ENCODE results near the gene C6orf89.
"Not testable (repeated sequence)": the region's sequence is repeated elsewhere in the genome, so short reads cannot be mapped to it uniquely, and the experiment has no call there.

C6orf89 gene

DNA sequence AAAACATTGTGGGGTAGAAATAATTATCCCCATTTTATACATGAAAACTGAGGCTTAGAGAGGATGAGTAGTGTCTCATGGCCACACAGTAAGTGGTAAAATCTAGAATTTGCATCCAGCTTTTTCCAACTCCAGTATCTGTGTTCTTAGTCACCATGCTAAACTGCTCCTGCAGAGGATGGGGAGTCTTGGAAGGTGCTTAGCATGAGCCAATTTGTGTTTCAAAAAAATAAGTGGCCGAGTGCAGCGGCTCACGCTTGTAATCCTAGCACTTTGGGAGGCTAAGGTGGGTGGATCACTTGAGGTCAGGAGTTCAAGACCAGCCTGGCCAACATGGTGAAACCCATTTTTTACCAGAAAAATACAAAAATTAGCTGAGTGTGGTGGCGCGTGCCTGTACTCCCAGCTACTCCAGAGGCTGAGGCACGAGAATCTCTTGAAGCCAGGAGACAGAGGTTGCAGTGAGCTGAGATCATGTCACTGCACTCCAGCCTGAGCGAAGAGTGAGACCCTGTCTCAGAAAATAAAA, 2.4 kb downstream of the C6orf89 start:
- no peak for DNase-seq (ENCODE audit: low spot score)

DNA sequence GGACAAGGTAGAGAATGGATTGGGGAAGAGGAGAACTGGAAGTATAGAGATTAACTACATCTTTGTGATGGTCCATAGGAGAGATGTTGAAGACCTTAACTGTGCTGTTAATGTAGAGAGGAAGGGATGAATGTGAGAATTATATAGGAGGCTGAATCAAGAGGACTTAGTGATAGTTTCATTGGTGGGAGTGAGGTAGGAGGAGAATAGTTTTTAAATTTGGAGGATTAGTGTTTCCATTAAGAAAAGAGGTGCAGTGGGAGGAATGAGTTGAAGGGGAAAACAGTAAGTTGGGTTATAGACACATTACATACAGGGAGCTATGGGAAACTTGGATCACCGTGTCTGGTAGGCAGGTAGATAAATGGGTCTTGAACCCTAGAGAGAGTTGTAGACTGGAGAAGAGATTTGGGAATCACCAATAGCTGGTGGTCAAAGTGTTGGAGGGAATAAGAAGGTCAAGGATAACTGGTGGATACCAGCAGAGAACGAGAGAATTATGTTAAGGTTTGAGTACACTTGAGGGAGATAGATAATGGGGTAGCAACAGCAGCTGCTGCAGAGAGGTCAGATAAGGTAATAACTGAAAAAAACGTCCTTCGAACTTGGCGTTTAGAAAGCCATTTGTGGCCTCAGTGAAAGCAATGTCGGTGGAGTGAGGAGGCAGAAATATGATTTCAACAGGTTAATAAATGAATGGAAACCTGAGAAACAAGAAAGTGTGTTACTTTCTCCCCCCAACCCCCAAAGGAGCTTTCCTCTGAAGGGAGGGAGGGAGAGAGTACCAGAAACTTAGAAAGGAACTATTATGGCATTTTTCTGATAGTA, 3.1 kb downstream of the C6orf89 start:
- no peak for DNase-seq (ENCODE audit: low spot score)

DNA sequence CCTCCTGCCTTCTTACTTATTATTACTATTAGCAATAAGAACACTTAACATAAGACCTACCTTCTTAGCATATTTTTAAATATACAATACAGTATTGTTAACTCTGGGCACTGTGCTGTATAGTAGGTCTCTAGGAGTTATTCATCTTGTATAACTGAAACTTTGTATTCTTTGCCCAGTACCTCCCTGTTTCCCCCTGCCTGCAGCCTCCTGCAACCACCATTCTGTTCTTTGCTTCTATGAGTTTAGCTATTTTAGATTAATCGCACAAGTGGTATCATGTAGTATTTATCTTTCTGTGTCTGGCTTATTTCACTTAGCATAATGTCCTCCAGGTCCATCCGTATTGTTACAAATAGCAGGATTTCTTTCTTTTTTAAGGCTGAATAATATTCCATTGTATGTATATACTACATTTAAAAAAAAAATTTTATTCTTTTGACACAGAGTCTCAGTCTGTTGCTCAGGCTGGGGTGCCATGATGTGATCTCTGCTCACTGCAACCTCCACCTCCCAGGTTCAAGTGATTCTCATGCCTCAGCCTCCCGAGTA, 4.4 kb downstream of the C6orf89 start:
- no peak for DNase-seq (ENCODE audit: low spot score)

DNA sequence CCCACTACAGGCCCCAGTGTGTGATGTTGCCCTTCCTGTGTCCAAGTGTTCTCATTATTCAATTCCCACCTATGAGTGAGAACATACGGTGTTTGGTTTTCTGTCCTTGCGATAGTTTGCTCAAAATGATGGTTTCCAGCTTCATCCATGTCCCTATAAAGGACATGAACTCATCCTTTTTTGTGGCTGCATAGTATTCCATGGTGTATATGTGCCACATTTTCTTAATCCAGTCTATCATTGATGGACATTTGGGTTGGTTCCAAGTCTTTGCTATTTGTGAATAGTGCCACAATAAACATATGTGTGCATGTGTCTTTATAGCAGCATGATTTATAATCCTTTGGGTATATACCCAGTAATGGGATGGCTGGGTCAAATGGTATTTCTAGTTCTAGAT, 5.4 kb downstream of the C6orf89 start:
- DNase-seq (ENCODE audit: low spot score): not testable (repeated sequence)

DNA sequence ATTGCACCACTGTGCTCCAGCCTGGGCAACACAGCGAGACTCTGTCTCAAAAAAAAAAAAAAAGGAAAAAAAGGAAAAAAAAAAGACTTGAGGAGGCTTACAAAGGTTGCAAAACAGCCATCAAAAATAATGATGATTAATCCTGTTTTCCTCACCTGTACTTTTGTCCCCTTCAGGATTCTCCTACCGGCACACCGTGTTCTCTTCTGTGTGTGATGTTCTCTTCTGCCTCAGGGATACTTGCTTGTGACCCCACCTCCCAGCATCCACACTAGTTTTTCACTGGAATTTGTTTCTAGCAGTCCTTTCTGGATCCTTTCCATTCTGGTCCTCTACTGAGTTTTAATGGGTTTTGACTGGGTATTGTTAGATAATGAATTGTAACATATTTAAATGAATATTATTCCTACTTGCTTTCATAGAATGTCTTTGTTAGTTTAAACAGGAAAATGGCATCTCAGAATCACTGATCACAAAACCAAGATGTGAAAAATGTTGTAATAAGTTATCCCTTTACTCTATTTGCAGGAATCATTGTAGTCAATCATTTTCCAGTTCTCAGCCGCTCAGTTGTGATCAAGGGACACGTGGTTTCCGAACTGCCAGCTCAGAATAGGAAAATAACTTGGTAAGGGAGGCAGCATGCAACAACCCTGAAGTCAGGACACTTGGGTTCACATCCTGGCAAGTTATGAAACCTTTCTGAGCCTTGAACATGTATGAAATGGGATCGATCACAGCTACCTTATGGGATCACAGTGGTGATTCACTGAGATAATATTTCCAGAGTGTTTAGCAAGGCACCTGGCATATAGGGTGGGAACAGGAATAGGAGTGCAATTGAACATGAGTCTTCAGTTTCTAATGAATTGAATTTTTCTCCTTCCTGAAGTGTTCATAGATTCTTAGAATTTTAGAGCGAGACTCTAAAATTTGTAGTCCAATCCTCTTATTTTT, 8.5 kb downstream of the C6orf89 start:
- DNase-seq (ENCODE audit: low spot score): no peak

DNA sequence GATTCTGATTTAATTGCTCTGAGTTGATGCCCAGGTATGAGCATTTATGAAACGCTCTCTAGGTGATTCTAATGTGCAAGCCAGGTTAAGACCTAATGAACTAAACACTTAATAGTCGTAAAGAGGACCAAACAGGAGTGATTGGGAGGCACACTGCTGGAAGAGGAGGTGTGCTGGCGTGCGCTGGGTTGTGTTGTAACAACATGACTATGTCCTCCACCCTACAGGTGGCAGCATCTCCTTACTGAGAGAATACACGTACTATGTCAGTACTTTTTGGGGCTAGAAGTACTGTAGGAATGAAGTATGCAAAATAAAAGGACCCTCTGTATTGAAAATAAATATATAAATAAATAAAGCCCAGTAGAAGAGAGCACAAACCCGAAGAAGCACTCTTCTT, 11.9 kb downstream of the C6orf89 start:
- DNase-seq (ENCODE audit: low spot score): no peak

DNA sequence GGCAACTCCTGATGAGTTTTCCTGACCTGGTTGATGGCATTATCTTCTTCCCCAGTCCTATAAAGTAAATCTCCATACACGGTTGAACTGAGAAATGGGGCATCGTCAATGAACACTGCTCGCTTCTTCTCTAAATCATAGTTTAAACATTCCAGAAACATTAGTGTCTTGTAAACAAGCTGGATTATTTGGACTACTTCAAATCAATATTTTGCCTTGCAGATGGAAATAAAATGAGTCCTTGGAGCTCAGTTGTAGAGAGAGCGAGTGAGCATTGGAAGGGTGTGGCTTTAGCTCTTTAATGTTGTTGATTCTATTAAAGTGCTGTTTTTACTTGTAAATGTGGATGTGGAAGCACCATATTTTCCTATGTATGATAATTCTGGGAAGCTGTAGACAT, 18.4 kb downstream of the C6orf89 start:
- DNase-seq (ENCODE audit: low spot score): no peak

DNA sequence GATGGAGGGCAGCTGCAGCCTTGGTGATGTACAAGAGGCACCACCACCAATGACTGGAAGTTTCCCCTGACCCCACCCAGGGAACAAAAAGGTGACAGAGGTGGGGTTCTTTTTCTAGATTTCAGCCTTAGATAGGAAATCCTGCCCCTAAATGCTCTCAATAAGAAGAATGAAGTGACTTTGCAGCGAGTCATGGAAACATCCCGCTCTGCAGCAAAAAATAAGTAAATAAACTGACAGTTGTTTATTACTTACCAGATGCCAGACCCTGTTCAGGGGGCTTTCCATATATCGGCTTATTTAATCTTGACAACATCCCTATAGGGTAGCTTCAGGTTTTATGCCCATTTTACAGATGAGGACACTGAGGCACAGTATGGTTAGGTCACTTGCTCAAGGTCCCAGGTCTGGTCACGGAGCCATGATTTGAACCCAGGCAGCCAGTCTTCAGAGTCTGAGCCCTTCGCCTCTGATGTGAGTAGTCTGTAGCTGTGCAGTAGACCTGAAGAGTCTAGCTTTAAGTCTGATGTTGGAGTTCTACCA, 19.2 kb downstream of the C6orf89 start:
- no peak for DNase-seq (ENCODE audit: low spot score)

DNA sequence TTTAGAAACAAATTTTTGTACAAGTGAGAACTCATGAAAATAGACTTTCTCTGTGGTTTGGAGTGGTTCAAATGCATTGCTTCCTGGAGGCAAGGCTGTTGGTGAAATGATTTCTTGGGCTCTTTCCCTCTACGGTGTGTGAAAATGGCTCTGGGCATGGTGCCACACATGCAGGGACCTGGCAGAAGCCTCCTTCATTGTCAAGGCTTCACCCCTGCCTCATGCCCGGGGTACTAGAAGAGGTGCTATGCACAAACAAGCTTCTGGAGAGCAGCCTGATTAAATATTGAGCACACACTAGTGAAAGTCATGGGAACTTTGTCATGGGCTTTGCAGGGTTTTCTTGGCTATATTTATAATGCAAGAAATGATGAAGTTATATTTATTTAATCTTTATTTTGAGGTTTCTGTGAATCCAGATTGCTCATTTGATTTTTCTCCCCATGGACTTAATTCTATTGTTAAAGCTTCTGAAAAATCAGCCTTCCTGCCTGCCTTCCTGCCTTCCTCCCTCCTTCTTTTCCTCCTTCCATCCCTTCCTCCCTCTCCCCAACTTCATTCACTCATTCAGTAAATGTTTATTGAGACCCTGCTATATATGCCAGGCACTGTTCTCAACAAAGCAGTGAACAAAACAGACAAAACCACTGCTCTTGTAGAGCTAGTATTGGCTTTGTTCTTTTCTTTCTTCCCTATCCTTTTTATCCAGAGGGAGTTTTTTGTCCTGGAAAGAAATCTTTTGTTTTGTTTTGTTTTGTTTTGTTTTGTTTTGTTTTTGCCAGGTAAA, 21.0 kb downstream of the C6orf89 start:
- DNase-seq (ENCODE audit: low spot score): no peak

DNA sequence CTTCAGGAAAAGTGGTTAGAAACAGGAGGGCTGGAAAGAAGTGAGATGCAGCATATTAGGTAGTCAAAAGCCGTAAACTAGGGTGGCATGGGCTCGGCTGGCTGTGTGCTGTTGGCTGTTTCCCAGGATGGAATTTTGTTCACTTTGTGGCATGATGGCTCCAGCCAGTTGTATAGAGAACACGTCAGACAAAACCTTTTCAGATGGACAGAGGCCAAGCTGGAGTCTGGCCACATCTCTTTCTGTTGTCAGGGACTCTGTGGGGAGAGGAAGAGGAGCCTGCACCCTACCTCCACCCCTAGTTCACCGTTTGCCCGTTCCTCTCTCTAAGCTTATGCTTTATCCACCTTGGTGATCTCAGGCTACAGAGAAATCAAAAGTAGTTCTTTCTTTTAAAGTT, 22.0 kb downstream of the C6orf89 start:
- DNase-seq (ENCODE audit: low spot score): no peak

DNA sequence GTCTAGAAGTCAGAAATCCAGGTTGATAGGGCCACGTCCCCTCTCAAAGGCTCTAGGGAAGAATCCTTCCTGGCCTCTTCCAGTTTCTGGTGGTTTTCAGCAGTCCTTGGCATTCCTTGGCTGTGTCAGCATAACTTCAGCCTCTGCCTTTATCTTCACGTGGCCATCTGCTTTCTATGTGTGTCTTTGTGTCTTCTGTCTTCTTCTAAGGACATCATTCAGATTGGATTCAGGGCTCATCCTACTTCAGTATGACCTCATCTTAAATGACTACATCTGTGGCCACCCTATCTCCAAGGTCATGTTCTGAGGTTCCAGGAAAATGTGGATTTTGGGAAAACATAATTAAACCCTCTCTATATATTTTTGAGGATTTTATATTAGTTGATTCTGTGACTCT, 23.0 kb downstream of the C6orf89 start:
- DNase-seq (ENCODE audit: low spot score): no peak

DNA sequence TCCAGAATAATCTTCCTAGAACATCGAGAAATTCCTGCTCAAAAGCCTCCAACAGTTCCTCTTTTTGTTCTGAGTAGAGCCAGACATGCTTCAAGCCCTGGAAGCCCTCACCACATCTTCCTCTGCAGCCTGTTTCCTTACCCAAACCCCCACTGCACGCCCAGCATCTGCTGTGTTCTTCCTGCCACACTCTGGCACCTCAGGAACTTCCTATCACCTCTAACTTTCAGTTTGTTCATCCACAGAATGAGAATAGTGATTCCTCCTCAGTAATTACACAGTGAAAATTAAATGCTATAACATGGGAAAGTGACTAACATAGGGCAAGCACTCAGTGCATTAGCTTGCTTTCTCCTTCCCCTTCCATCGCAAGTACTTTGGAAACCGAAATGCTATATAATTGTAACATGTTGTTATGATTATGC, 26.3 kb downstream of the C6orf89 start:
- DNase-seq (ENCODE audit: low spot score): no peak

DNA sequence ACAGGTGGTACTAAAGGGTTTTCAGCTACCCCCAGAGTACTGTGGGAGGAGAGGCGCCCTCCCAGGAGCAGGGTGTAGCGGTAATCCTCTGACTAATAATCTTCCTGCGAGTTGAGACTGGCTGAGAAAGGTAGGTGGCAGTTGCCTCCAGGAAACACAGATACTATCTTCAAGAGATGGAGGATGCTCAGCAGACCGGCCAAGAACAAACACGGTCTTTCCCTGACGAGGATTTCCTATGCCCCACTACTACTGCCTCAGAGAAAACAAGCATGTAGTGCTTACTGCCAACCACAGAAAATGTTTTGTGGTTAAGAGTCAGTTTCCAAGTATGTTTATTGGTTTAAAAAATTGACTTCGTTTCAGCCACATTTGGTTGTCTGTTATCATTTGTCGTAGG, 26.8 kb downstream of the C6orf89 start:
- no peak for DNase-seq (ENCODE audit: low spot score)

DNA sequence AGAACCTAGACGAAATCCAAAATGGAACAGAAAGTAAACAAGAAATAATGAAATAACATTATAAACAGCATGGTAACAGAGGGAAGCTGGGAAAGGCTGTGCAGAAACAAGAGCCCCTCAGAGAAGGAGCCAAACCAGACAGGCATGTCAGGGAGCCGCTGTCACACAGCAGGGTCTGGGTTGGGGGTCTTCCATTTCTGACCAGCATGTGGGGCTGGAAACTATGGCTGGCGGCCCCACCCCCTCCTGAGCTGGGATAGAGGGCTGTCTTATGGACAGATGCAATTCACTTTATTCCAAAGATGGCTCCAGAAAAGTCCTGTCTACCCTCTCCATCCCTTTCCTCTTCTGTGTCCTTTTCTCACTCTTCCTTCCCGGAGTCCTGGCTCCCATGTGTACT, 27.3 kb downstream of the C6orf89 start:
- DNase-seq (ENCODE audit: low spot score): no peak

DNA sequence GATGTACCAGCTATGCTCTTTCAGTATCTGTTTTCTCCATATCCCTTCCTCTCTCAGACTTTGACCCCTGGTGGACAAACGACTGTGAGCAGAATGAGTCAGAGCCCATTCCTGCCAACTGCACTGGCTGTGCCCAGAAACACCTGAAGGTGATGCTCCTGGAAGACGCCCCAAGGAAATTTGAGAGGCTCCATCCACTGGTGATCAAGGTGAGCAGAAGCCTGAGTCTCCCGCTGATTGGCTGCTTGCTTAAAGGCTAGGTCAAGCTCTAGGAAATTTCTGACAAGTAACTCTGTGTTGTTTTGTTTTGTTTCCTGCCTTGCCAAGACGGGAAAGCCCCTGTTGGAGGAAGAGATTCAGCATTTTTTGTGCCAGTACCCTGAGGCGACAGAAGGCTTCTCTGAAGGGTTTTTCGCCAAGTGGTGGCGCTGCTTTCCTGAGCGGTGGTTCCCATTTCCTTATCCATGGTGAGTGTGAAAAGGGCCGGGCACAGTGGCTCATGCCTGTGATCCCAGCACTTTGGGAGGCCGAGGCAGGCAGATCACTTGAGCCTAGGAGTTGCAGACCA, 28.6 kb downstream of the C6orf89 start:
- peak; percentile 33 for DNase-seq (ENCODE audit: low spot score)

DNA sequence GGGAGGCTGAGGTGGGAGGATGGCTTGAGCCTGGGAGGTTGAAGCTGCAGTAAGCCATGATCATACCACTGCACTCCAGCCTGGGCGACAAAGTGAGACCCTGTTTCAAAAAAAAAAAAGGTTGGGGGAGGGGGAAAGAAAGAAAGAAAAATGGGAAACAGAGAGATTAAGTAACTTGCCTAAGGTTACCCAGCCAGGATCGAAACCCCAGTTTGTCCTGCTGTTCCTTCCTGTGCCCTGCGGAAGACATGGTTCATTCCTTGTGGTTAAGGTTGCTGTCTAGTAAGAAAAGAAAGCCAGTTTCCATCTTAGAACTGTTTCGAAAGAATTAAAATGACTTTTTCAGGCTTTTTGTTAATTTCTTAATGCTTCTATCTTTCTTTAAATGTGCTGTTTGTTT, 29.8 kb downstream of the C6orf89 start:
- no peak for DNase-seq (ENCODE audit: low spot score)

DNA sequence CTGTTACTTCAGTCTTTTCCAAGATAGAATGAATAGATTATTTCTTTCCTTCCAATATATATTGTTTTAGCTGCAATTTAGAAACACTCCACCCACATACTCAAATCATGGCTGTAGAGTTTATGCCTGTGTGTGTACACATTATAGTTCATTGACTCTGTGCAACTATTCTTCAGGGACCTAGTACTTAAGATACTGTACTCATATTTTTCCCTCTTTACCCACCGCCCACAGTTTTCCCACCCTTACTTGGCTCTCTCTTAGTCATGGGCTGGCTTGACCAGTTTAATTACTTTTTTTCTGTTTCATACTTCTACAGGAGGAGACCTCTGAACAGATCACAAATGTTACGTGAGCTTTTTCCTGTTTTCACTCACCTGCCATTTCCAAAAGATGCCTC, 30.4 kb downstream of the C6orf89 start:
- no peak for DNase-seq (ENCODE audit: low spot score)

DNA sequence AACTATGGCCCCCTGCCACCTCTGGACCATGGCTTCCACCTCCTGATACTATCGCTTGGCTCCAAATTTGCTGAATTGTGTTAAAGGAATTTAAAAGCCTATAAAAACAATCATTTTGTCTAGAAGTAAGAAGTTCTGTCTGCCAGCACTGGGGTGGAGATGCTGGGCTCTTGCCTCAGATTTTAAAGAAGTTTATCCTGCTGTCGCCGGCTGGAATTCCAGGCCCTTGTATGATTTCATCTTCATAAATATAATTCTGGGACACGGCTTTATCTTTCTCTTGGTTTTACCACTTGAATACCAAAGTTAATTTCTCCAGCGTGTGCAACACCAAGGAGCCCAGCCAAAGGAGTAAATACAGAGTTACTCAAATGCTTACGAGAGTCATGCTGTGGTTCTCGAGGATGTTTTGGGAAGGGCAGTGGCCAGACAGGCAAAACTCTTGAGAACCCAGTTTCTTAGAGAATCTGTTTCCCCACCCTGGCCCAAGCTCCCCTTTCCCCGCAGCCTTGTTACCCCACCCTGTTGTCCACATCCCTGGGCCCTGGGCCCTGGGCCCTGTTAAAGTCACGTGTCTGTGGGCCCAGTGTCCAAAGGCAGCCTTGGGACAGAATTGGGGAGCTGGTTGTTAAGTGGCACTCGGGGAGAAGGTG, 31.9 kb downstream of the C6orf89 start:
- DNase-seq (ENCODE audit: low spot score): no peak

DNA sequence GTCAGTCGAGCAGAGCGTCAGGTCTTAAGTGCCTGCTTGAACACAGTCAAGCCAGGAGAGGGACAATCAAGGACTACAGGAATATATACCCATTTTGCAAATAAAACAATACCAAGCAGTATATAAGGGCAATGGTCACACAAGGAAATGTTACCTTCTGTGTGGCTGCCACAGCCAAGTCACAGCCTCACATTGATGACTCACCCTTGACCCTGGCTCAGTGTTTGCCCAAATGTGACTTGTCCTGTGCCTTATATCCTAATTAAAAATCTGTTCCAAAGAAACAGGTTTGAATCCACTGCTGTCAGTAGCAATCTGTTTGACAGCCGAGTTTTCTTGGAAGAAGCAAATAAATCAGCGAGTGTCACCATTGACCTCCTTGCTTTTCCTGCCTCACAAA, 34.3 kb downstream of the C6orf89 start:
- DNase-seq (ENCODE audit: low spot score): no peak

DNA sequence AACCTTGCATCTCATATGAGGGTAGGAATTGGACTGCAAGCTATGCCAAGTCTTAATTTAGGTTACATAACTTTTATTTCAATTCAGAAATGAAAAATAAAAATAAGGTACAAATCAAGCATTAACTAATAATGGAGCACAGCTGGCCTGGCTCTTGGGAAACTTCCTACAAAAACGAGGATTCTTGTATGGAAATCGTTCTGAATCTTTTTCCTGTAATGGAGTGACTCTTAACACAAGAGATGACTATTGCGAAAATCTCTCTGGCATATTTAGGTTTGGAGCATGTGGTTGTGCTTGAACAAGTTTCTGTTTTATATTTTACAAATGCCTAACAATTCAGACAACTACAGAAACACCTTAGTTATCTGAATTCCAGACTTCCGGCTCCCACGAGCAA, 34.8 kb downstream of the C6orf89 start:
- no peak for DNase-seq (ENCODE audit: low spot score)

DNA sequence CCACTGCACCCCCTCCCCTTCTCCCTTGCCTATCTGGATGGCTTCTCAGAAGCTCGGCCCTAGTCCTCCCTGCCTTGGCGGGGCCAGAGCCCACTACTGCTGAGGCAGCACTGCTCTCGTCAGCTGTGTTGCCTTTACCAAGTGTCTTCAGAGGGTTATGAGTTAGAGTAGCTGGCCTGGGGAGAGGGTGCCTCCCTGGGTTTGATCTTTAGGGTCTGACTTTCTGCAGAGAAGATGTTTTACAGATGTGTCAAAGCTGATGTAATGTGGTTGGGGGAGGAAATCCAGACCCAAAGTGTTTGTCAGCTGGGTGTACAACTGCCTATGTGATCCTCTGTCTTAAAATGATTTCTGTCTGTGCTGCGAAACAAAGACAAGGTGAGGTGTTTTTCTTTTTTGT, 38.4 kb downstream of the C6orf89 start:
- DNase-seq (ENCODE audit: low spot score): no peak
